Measurements from ENCODE around the gene FRMPD2. TPM values are rescaled to one million over a fixed set of nuclear protein-coding genes. Genes with fewer than 3 reads are reported as not detected.
A peak's percentile ranks its signal among the peaks of the same experiment; 100 is the strongest.

FRMPD2 gene
- total RNA-seq, 1 experiment from 2014 or later: 0.27 TPM

DNA sequence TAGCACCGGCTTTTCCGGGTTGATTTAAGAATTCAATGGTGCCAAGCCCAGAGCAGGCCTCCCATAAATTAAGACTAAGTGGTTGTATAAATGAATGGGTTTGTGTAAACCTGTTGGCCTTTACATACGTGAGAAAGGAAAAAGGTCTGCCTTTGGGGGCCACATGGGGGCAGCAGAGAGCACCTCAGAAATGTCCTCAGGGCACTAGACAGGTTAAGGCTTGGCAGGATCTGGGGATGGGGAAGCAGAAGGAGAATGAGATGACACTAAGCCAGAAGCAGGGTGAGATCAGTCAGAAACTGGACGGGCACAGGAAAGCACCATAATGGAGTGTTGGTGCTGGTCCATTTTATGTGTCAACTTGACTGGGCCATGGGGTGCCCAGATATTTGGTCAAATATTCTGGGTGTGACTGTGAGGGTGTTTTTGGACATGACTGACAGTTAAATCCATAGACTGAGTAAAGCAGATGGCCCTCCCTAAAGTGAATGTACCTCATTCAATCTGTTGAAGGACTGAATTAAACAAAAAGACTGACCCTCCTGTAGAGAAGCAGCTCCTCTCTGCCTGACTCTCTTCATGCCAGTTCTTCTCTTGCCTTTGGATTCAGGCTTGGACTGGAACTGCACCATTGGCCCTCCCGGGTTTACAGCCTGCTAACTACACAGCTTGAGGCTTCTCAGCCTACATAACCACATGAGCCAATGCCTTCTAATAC is 58.9 kb downstream of the FRMPD2 start:
- in situ Hi-C loops (cut with HindIII; ENCODE audit: low sequenced_read_pairs): no loop called here
- peak; percentile 7 for DNase-seq (ENCODE audit: low spot score)

- in situ Hi-C loops (cut with HindIII; ENCODE audit: low sequenced_read_pairs): no loop called here
- DNase-seq (ENCODE audit: low spot score): no peak
Observed at GRCh38 chr10:48214716-48215485, 59.6 kb downstream of the FRMPD2 start.

GRCh38 chr10:48213047-48213446 is 61.4 kb downstream of the FRMPD2 start:
- DNase-seq (ENCODE audit: low spot score): no peak
- in situ Hi-C loops (cut with HindIII; ENCODE audit: low sequenced_read_pairs): no loop called here

DNA sequence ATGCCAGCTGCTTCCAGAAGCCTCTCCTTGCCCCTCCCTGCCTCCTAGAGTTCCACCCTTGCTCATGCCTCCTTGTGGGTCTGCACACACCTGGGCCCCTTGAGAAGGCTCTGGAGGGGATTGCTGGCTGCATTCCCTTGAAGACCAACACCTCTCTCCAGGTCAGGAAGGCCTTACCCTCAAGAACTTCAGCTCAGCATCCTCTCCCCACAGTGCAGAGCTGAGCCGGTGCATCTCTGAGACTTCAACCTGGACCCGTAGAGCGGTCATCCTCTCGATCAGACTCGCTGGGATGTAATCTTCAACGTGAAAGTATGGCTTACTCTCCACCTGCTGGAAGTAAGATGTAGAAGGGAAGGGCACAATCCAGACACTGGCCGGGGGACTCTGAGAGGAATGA is 62.7 kb downstream of the FRMPD2 start:
- DNase-seq (ENCODE audit: low spot score): no peak
- in situ Hi-C loops (cut with HindIII; ENCODE audit: low sequenced_read_pairs): no loop called here

DNA sequence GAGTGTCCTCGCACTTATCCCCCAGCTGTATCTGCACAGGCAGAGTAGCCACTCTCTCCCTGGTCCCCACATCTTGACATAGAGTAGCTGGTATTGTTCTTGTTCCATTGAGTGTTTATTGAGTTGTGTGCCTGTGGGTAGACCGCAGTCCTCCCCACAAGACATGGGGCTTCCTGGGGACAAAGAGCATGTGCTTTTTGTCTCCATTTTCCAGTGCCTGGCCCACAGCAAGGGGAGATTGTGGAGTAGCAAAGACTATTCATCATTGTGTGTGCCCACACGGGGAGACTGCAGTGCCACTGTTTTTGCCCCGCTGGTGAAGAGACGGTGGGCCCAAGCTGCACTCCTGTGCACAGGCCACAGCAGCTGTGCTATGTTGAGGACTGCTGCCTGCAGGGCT is 63.5 kb downstream of the FRMPD2 start:
- in situ Hi-C loops (cut with HindIII; ENCODE audit: low sequenced_read_pairs): no loop called here
- DNase-seq (ENCODE audit: low spot score): no peak

- in situ Hi-C loops (cut with HindIII; ENCODE audit: low sequenced_read_pairs): no loop called here
Observed at GRCh38 chr10:48210391-48210790, 64.1 kb downstream of the FRMPD2 start.

DNA sequence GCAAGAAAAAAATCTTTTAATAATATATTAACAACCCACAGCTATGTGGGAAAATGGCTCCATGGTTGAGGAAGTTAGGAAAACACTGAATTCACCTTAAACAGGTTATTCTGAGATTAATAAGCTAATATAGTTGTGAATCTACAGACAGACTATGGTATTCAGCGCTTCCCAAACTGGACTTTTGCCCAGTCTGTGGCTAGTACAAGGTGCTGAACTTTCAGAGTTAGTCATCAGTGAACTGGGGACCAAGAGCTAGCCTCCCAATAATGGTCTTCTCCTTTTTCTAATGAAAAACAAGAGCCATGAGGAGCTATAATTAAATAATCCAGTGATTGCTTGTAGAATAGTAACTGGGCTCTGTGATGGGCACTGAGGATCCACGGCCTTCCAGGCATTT is 65.3 kb downstream of the FRMPD2 start:
- DNase-seq (ENCODE audit: low spot score): no peak
- in situ Hi-C loops (cut with HindIII; ENCODE audit: low sequenced_read_pairs): no loop called here

More at GRCh38 chr10:48210391-48210790, 64.1 kb downstream of the FRMPD2 start:
- no peak for DNase-seq (ENCODE audit: low spot score)

- no peak for DNase-seq (ENCODE audit: low spot score)
- in situ Hi-C loops (cut with HindIII; ENCODE audit: low sequenced_read_pairs): no loop called here
Observed at GRCh38 chr10:48207853-48208252, 66.6 kb downstream of the FRMPD2 start.

GRCh38 chr10:48206482-48207250 is 67.8 kb downstream of the FRMPD2 start:
- no peak for DNase-seq (ENCODE audit: low spot score)
- in situ Hi-C loops (cut with HindIII; ENCODE audit: low sequenced_read_pairs): no loop called here

DNA sequence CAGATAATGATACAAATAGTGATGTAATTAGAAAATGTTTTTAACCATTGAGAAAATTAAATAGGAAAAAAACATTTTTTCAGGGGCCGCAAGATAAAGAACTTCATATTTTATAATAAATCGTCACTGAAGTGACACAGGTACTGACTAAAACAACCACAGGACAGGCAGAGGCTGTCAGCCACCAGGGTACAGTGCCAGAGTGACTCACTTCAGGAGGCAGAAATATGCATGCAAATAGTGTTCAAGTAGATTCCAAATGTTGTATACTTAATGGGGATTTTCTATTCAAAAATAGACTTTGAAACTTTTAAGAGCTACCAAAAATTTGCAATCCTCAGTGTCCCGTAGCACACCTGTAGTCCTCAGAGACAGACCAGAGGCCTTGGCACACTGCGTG is 68.6 kb downstream of the FRMPD2 start:
- in situ Hi-C loops (cut with HindIII; ENCODE audit: low sequenced_read_pairs): no loop called here
- DNase-seq (ENCODE audit: low spot score): no peak

DNA sequence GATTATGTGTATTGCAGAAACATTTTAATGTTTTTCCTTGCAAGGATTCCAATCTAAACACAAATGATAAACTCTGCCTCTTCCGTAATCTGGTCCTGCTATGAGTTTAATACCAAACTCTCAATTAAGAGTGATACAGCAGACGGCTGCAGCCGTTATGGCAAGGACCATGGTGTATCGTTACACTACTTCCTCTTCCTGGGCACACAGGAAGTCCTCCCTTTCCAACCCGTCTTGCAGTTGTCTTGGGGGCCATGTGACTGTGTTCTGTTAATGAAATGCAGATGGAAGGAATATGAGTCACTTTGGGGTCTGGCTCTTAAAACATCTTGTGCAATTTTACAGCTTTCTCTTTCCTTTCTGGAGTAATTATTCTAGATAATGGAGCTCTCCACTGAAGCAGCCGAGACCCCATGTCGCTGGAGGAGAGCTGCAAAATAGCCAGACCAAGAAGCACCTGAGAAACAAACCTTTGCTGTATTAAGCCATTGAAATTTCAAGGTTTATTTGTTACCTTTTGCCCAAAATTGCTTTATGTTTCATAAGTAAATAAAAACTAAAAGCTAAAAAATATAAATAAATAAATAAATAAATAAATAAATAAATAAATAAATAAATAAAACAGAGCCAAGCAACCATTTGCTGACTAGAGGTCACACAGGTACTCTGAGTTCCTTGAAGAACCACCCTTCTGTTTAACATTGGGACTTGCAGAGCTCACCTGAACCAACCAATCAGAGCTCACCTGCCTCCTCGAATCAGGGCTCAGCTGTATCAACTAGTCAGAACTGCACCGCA is 74.7 kb downstream of the FRMPD2 start:
- no peak for DNase-seq (ENCODE audit: low spot score)
- in situ Hi-C loops (cut with HindIII; ENCODE audit: low sequenced_read_pairs): no loop called here

DNA sequence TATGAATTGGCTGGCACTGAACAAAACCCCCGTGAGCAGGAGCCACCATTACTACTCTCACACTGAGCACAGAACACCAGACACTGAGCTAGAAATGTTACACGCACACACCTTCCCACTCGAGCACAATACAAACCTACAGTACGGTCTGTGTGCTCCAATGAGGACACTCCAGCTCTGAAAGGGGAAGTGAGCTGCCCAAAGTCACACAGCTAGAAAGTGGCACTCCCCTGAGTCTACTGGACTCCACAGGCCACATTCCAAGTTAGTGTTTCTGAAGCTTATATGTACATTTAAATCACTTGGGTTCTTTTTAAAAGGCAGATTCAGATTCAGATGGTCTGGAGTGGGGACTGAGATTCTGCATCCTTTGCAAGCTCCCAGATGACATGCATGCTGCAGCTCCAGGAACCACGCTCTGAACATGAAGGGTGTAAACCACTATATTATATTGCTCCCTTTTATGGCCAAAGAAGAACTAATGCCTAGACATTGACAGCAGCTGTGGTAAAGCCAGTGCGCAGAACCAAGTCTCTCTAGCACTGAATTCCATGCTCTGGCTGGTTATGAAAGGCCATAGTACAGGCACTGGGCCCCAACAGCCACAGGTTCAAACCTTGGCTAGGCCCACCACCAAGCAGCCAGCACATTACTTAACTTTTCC is 77.1 kb downstream of the FRMPD2 start:
- DNase-seq (ENCODE audit: low spot score): no peak
- in situ Hi-C loops (cut with HindIII; ENCODE audit: low sequenced_read_pairs): no loop called here

GRCh38 chr10:48195803-48196202 is 78.7 kb downstream of the FRMPD2 start:
- DNase-seq (ENCODE audit: low spot score): no peak
- in situ Hi-C loops (cut with HindIII; ENCODE audit: low sequenced_read_pairs): no loop called here

- no peak for DNase-seq (ENCODE audit: low spot score)
- in situ Hi-C loops (cut with HindIII; ENCODE audit: low sequenced_read_pairs): no loop called here
Observed at GRCh38 chr10:48194830-48195229, 79.7 kb downstream of the FRMPD2 start.

DNA sequence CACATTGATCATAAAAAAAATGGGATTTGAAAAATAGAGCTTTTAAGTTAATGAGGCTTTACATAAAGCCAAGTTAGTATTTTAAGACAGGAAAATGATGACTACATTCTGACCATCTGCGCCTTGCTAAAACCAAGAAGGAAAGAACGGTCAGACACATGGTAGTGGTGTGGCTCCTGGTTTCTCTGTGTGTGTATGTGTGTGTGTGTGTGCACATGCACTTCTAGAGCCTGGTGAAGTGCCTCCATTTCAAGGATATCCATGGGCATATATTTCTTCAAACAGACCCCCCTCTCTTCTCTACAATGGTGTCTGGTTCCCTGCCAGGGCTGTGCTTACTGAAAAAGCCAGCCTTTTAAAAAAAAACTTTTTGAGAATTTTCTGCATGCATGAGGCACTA is 80.9 kb downstream of the FRMPD2 start:
- in situ Hi-C loops (cut with HindIII; ENCODE audit: low sequenced_read_pairs): no loop called here
- no peak for DNase-seq (ENCODE audit: low spot score)

DNA sequence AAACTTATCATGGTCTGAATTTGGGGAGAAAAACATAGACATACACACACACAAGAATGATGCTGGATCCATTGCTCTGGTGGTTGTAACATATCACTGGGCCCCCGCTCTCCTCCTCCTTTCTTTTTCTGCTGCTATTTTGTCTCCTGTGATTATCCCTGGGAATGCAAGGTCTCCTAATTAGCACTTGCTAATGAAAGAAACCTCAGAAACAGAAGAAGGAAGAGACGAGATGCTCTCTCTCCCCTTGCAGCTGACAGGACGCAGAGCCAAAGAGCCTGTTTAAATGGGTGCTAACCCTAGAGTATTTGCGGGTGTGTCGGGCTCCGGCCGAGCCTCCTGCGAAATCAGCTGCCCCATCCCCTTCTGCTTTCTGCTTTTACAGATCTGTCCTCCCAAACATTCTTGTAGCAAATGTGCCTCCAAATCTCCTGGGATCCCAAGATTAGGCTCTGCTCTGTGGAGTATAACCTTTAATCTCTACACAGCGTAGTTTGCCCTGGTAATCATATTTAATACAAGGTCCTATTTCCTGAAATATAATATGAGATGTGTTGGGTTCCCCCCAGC is 81.5 kb downstream of the FRMPD2 start:
- in situ Hi-C loops (cut with HindIII; ENCODE audit: low sequenced_read_pairs): no loop called here
- DNase-seq (ENCODE audit: low spot score): no peak

DNA sequence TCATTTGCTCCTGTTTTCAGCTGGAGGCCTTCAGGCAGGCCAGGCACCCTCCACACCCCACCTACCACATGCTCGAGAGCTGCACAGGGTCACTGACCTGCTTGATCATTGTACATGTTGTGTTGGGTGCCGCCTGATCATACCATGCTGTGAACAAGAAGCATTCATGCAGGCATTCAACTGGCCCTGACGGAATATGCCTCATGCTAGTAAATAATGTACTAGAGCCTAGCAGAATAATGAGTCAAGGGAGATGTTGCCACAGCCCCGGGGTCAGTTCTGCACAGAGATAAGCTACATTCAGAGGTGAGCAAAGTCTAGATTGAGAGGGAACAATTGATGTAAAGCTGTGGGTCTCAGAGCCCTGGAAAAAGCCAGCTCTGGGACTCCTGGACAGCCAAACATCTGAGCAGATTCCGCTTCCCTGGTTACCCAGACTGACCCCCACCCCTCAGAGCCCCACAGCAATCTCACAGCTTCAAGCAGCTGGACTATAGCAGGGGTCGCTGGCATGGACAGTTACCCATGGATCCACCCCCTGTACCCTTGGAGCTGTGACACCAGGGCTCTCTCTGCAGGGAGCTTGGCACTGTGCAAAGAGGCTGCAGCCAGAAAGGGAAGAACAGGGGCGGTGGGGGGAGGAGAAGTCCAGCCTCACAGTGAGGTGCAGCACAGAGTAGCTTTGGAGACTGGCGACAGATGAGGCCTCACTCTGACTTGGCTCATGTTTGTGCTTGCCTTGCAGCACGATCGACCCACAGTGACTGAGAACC is 86.6 kb downstream of the FRMPD2 start:
- peak; percentile 52 for DNase-seq (ENCODE audit: low spot score)
- in situ Hi-C loops (cut with HindIII; ENCODE audit: low sequenced_read_pairs): no loop called here

- no peak for DNase-seq (ENCODE audit: low spot score)
- in situ Hi-C loops (cut with HindIII; ENCODE audit: low sequenced_read_pairs): no loop called here
Observed at GRCh38 chr10:48187126-48187525, 87.4 kb downstream of the FRMPD2 start.
